Measurements from ENCODE around the gene GRAMD4.

- no peak for TF ChIP-seq TAF1 (IDR thresholded peaks at IDR 0.05; ENCODE audit: low read depth, low read length)
- no peak for TF ChIP-seq POLR2AphosphoS5 (IDR thresholded peaks at IDR 0.05; ENCODE audit: low read depth, low read length)
Observed at GRCh38 chr22:46707305-46707704, 87.1 kb downstream of the GRAMD4 start.

Measured in GM12891 (cell line).